Muscle layer of colon (tissue), 2 donors: Measurements from ENCODE around the gene ARFRP1.
A peak's percentile ranks its signal among the peaks of the same experiment; 100 is the strongest.
"Not testable (repeated sequence)": the region's sequence is repeated elsewhere in the genome, so short reads cannot be mapped to it uniquely, and the experiment has no call there.

Experiments
- H3K27ac ChIP-seq: one replicate; pipeline ENCODE4 v1.7.0; 2013; ENCODE audit warnings: low read depth, mild to moderate bottlenecking, low read length, moderate library complexity
- H3K27me3 ChIP-seq, 2 donors: one replicate each; pipeline ENCODE4 v1.7.0; 2013; ENCODE audit warnings: low read length in 2 of 2, mild to moderate bottlenecking in 2 of 2; ENCODE audit not compliant: insufficient read depth in 2 of 2, control insufficient read depth in 1 of 2
- H3K36me3 ChIP-seq: one replicate; pipeline ENCODE4 v1.7.0; 2013; ENCODE audit warnings: mild to moderate bottlenecking, low read length; ENCODE audit not compliant: insufficient read depth
- H3K4me1 ChIP-seq: one replicate; pipeline ENCODE4 v1.7.0; 2013; ENCODE audit warnings: mild to moderate bottlenecking, low read length; ENCODE audit not compliant: insufficient read depth
- H3K4me3 ChIP-seq, 2 donors: one replicate each; pipeline ENCODE4 v1.7.0; 2013; ENCODE audit warnings: low read length in 2 of 2, low read depth in 1 of 2, mild to moderate bottlenecking in 1 of 2, moderate library complexity in 1 of 2
- H3K9ac ChIP-seq: one replicate; pipeline ENCODE4 v1.7.0; 2013; ENCODE audit warnings: low read length
- H3K9me3 ChIP-seq: one replicate; pipeline ENCODE4 v1.7.0; 2013; ENCODE audit warnings: mild to moderate bottlenecking, low read length
- donor health status: abdominal sarcoma.
- donor health status: Adenocarcinoma of cecum.

Gene ARFRP1

DNA sequence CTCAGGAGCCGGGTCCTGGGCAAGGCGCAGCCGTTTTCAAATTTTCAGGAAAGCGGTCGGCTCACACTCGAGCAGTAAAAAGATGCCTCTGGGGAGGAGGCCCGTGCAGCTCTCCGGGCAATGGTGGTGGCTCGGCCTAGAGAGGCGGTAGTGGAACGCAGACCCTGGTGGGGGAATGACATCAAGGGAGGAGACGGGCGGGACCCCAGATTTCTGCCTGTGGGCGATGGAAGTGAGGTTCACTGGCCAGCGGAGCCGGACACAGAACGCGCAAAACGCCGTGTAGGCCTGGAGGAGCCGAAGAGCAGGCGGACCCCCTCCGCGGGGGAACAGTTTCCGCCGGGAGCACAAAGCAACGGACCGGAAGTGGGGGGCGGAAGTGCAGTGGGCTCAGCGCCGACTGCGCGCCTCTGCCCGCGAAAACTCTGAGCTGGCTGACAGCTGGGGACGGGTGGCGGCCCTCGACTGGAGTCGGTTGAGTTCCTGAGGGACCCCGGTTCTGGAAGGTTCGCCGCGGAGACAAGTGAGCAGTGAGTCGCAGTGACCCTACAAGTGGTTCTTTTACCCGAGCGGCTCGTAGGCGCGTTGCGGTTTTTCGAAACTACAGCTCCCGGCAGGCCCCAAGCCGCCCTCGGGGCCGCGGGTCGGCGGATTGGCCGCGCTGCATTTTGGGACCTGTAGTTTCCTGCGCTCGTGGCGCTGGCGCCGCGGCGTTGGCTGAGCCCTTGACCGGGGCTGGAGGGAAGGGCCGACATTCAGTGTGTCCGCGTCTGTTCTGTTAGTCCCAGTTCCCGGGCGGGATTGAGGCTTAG lies 49.6 kb downstream of the ARFRP1 start, which contains the start of gene RTEL1:
Gene RTEL1, plus strand, starts transcription at position 376 of the 812 bp plus-strand sequence. CDS start 1,091 bp downstream, outside the sequence.
- H3K36me3 ChIP-seq, result peaks cover 24% of the 10 kb centered on the region
- no peaks in the 10 kb centered on the region for H3K9me3 ChIP-seq
- H3K9ac ChIP-seq, result peak within 1 kb of the TSS; percentile 70
- H3K4me3 ChIP-seq, result peak within 1 kb of the TSS; percentile 77 to 97
- peak within 1 kb of the TSS; percentile 92 for H3K27ac ChIP-seq
- peaks cover 32% of the 10 kb centered on the region for H3K4me1 ChIP-seq
- no peaks in the 10 kb centered on the region for H3K27me3 ChIP-seq

DNA sequence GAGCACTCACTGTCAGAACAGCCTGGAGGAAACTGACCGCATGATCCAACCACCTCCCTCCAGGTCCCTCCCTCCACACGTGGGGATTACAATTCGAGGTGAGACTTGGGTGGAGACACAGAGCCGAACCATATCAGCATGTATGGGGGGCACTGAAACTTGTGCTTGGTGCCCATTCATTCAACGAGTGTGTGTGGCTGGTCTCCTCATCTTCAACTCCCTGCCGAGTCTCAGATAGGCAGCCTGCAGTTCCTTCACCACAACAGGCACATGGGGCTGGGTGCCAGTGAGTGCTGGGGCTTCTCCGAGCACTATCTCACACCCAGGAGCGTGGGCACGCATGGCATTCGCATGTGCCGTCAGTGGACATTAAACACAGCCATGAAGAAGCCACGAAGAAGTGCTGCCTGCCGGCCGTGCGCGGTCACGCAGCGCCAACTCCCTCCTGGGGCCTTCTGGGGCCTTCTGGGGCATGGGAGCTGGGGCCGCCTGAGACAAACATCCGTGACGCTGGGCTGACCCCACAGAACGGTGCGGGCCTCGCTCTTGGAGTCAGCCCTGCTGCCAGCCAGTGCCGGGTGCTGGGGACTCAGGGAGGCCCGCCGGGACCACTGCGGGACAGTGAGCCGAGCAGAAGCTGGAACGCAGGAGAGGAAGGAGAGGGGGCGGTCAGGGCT lies 50.4 kb downstream of the ARFRP1 start:
- Histone ChIP-seq H3K36me3 (peaks cover 16% of the 10 kb centered on the region), H3K27me3 (peaks cover 0 to 4% of the 10 kb centered on the region in 2 donors), H3K4me1 (peaks cover 32% of the 10 kb centered on the region), H3K9me3 (no peaks in the 10 kb centered on the region), H3K4me3 (peak overlapping the region; percentile 77 to 97), H3K27ac (peak overlapping the region; percentile 92), H3K9ac (peak overlapping the region; percentile 70)

DNA sequence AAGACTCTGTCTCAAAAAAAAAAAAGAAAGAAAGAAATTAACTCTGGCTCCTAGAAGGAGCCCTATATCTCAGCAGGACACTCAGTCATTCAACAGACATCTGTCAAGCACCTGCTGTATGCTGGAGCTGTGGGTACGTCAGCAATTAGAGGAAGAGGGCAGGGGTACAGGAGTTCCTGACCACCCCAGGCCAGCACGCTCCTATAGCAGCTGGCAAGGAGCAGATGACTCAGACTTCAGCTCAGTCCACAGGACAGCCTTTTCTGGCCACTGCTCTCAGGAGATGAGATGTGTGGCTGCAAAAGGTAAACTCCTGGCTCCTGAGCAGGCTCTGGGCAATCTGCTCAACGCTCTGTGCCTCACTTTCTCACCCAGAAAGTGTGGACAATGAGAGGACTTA lies 51.3 kb downstream of the ARFRP1 start:
- Histone ChIP-seq H3K36me3 (peaks cover 7% of the 10 kb centered on the region), H3K9me3 (no peaks in the 10 kb centered on the region), H3K27ac (no peak overlapping the region), H3K9ac (no peak overlapping the region), H3K4me3 (no peak overlapping the region), H3K4me1 (peaks cover 38% of the 10 kb centered on the region), H3K27me3 (peaks cover 0 to 11% of the 10 kb centered on the region in 2 donors)

DNA sequence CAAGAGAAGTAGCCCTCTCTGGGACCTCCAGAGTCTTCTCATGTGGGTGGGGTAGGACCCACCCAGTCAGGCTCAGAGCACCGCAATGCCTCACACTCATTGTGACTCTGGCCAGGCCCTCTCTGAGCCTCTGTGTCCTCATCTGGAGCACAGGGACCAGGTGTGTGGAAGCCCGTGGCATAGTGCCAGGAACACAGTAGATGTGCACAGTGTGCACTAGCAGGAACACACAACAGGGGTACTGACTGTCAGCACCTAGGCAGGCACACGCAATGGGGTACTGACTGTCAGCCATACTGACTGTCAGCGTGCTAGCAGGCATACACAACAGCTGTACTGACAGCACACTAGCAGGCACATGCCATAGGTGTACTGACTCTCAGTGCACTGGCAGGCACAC lies 52.5 kb downstream of the ARFRP1 start:
- Histone ChIP-seq H3K9ac (no peak overlapping the region), H3K4me3 (no peak overlapping the region), H3K9me3 (no peaks in the 10 kb centered on the region), H3K36me3 (no peaks in the 10 kb centered on the region), H3K27me3 (peaks cover 0 to 11% of the 10 kb centered on the region in 2 donors), H3K4me1 (peaks cover 41% of the 10 kb centered on the region), H3K27ac (no peak overlapping the region)

DNA sequence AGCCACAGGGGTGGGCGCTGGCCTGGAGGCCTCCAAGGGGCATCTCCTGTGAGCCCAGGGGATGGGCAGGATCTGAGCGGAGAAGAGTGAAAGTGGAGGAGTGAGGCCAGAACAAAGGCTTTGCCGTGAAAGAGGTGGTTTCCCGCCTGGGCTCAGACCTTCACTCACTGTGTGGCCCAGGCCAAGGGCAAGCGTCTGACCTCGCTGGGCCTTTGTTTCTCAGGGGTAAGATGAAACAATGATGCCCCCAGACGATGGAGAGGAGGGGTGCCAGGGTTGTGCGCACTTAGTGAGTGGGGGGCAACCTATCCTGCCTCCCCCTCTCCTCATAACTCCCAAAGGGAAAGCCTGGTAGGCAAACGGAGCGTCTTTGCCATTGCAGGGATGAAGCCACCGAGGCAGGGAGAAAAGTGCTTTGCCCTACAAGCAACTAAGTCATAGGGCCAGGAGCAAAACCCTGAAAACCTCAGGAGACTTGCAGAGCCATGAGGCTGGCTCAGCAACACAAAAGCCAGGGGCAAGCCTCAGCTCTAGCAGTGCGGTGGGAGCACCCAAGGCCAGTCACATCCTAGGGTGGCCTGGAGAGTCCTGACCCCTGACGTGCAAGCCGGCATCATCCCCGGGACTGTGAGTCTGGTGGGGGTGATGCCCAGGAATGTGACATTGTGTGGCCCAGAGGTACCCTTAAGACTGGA lies 53.7 kb downstream of the ARFRP1 start:
- no peaks in the 10 kb centered on the region for H3K36me3 ChIP-seq
- H3K9ac ChIP-seq, result no peak overlapping the region
- peaks cover 35% of the 10 kb centered on the region for H3K4me1 ChIP-seq
- peaks cover 0 to 11% of the 10 kb centered on the region in 2 donors for H3K27me3 ChIP-seq
- peak overlapping the region; percentile 34 for H3K27ac ChIP-seq
- no peaks in the 10 kb centered on the region for H3K9me3 ChIP-seq
- peak overlapping the region; percentile 49 to 54 for H3K4me3 ChIP-seq

DNA sequence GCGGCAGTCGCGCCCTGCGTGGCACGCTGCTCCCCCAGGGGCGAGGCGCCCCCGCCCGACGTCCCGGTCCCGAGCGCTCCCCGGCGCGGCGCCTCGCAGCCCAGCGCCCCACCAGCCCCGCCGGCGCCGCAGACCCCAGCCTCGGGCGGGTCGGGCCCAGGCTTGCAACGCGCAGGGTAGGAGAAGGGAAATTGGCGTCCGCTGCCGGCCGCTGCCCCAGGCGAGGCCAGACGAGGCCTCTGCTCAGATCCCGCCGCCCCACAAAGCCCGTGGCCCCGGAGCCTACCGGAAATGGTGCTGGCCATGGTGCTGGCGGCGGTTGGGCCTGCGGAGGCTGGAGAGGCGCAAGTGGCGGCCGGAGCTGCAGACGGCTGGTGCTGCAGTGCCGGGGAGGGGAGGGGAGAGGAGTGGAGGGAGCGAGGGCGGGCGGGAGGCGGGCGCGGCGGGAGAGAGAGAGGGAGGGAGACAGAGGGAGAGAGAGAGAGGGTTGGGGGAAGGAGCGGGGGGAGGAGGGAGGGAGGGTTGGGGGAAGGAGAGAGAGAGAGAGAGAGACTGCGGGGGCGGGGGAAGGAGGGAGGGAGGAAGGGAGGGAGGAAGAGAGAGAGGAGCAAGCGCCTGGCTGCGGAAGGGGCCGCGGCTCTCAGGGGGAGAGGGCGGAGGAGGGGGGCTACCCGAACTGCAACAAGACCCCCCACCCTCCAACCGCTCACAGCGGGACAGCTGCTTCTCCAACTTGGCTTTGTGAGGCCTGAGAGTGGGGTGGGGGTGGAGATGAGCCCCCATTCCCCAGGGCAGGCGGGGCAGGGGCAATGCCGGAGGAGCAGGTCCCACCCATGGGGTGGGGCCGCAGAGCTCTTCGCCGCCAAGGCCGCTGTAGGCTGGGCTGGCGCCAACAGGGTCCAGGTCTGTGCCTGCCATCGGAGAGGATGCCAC lies 54.5 kb downstream of the ARFRP1 start, which contains the start of gene STMN3:
Gene STMN3, minus strand, starts transcription at position 384 of the 933 bp plus-strand sequence. Its CDS starts 79 bp downstream, at position 305.
- Histone ChIP-seq H3K4me3 (peak within 1 kb of the TSS; percentile 49 to 54), H3K27me3 (peaks cover 0 to 11% of the 10 kb centered on the region in 2 donors), H3K36me3 (no peaks in the 10 kb centered on the region), H3K9ac (no peak within 1 kb of the TSS), H3K27ac (peak within 1 kb of the TSS; percentile 34), H3K4me1 (peaks cover 30% of the 10 kb centered on the region), H3K9me3 (no peaks in the 10 kb centered on the region)

DNA sequence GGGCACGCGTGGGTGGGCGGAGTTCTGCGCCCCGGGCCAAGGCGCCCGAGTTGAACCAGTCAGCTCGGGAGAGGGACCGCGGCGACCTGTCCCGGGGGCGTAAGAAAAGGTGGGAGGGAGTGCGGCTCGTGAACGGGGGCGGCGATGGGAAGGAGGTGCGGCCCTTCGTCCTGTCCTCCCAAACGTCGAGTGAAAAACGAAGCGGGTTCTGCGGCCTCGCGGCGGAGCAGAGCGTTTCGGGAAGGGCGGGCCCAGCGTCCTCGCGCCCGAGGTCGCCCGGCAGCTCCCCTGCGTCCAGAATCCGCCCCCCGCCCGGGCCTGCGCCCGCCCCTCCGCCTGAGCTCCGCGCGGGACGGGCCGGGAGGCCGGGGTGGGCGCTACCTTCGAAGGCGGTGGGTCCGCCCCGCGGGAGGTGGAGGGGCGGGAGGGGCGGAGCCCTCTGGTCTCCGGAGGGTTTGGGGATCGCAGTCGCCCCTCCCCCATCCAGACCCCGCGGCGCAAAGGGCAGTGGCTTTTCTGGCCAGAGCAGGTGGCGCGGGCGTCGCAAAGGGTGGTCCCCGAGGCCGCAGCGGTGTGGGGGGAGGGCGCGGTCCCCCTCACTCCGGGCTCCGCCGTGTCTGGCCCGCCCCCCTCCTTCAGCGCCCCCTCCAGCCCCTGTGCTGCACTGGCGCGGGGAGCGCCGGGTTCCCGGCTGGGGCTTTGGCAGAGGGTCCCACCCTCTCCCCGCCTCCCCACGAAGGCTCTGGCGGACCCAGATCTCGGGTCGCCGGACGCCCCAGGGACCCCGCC lies 55.4 kb downstream of the ARFRP1 start:
- Histone ChIP-seq H3K4me3 (peak overlapping the region; percentile 38 to 50), H3K4me1 (peaks cover 26% of the 10 kb centered on the region), H3K36me3 (no peaks in the 10 kb centered on the region), H3K9me3 (no peaks in the 10 kb centered on the region), H3K9ac (no peak overlapping the region), H3K27me3 (peaks cover 0 to 11% of the 10 kb centered on the region in 2 donors), H3K27ac (no peak overlapping the region)

DNA sequence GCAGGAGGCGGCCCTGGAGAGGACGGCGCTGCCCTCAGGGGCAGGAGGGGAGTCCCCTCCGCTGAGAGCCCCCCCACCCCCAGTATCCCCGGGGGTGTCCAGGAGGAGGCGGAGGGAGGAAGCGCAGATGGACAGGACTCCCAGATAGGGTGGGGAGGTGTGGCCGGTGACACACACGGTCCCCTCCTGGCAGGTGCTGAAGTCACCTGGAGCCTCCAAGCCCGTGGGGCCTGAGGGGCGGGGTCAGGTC lies 55.9 kb downstream of the ARFRP1 start:
- Histone ChIP-seq H3K27ac (no peak overlapping the region), H3K9me3 (no peaks in the 10 kb centered on the region), H3K27me3 (peaks cover 0 to 11% of the 10 kb centered on the region in 2 donors), H3K36me3 (no peaks in the 10 kb centered on the region), H3K4me3 (peak overlapping the region; percentile 38 to 50), H3K9ac (no peak overlapping the region), H3K4me1 (peaks cover 21% of the 10 kb centered on the region)

DNA sequence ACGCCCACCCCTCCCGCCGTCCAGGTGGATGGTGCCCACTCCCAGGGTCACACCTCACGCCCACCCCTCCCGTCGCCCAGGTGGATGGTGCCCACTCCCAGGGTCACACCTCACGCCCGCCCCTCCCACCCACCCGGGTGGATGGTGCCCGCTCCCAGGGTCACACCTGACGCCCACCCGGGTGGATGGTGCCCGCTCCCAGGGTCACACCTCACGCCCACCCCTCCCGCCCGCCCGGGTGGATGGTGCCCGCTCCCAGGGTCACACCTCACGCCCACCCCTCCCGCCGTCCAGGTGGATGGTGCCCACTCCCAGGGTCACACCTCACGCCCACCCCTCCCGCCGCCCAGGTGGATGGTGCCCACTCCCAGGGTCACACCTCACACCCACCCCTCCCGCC lies 57.3 kb downstream of the ARFRP1 start:
- not testable (repeated sequence) for H3K9me3 ChIP-seq, H3K36me3 ChIP-seq, H3K27ac ChIP-seq, H3K9ac ChIP-seq, H3K4me3 ChIP-seq
- peaks cover 19% of the 10 kb centered on the region for H3K4me1 ChIP-seq
- peaks cover 0 to 11% of the 10 kb centered on the region in 2 donors for H3K27me3 ChIP-seq

DNA sequence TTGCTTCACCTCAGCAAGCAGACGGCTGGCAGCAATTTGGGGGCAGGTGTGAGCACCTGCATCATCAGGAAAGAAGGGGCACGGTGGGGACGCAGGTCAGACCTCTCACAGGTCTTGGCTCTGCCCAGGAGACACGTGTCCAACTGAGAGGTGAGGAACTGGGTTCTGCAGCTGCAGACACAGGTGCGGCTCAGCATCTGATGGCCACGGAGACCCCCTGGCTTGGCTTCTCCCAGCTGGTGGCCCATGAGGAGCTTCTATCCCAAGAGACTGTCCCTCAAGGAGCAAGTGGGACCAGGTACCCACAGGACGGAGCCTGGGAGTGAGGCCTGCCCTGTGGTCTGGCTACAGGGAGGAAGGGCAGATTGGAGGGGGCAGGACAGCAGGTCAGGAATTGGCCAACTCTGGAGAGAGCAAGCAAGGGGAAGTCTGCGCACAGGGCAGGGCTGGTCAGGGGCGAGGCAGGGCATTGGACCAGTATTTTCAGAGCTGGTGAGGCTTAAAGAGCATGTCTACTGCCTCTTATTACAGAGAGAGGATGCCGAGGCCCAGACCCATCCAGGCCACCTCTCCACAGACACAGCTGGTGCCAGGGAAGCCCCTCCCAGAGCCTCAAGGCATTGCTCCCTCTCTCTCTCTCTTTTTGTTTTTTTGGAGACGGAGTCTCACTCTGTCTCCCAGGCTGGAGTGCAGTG lies 58.7 kb downstream of the ARFRP1 start:
- Histone ChIP-seq H3K9me3 (no peaks in the 10 kb centered on the region), H3K4me1 (peaks cover 15% of the 10 kb centered on the region), H3K27ac (no peak overlapping the region), H3K36me3 (no peaks in the 10 kb centered on the region), H3K4me3 (no peak overlapping the region), H3K27me3 (peaks cover 0 to 11% of the 10 kb centered on the region in 2 donors), H3K9ac (no peak overlapping the region)
